Liver (tissue), 9 donors: ENCODE data around the gene DNAI1. TPM values are rescaled to one million over a fixed set of nuclear protein-coding genes. Genes with fewer than 3 reads are reported as not detected.

Source experiments
- DNase-seq: peaks from one replicate; pipeline ENCODE4 v3.0.0-alpha.2; 2017; ENCODE audit warnings: low spot score
- H3K27ac ChIP-seq, 2 donors: one replicate each; pipeline ENCODE4 v1.7.0; 2013; ENCODE audit warnings: inconsistent platforms in 2 of 2, low read length in 2 of 2, control low read depth in 1 of 2, low read depth in 1 of 2, mild to moderate bottlenecking in 1 of 2
- H3K27me3 ChIP-seq, 4 donors: one replicate each; pipeline versions ENCODE4 v1.6.1 to v1.7.0; 2013; ENCODE audit warnings: low read length in 3 of 4, inconsistent platforms in 1 of 4, mild to moderate bottlenecking in 1 of 4, moderate library complexity in 1 of 4; ENCODE audit not compliant: control insufficient read depth in 4 of 4, insufficient read depth in 4 of 4
- H3K36me3 ChIP-seq, 4 donors: one replicate each; pipeline versions ENCODE4 v1.6.1 to v1.7.0; 2013; ENCODE audit warnings: low read length in 3 of 4, mild to moderate bottlenecking in 3 of 4, low read depth in 1 of 4, moderate library complexity in 1 of 4; ENCODE audit not compliant: control insufficient read depth in 4 of 4, insufficient read depth in 3 of 4
- H3K4me1 ChIP-seq, 4 donors: one replicate each; pipeline versions ENCODE4 v1.6.1 to v1.7.0; 2013; ENCODE audit warnings: low read length in 3 of 4, mild to moderate bottlenecking in 3 of 4, moderate library complexity in 1 of 4; ENCODE audit not compliant: control insufficient read depth in 4 of 4, insufficient read depth in 4 of 4
- H3K4me3 ChIP-seq, 3 donors: one replicate each; pipeline versions ENCODE4 v1.6.1 to v1.7.0; 2013; ENCODE audit warnings: low read length in 3 of 3, control low read depth in 1 of 3, low read depth in 1 of 3, mild to moderate bottlenecking in 1 of 3
- H3K9ac ChIP-seq, 2 donors: one replicate each; pipeline ENCODE4 v1.7.0; 2013; ENCODE audit warnings: low read length in 2 of 2, mild to moderate bottlenecking in 2 of 2, moderate library complexity in 2 of 2, control low read depth in 1 of 2, low read depth in 1 of 2
- H3K9me3 ChIP-seq, 4 donors: one replicate each; pipeline versions ENCODE4 v1.6.1 to v1.7.0; 2013; ENCODE audit warnings: low read length in 3 of 4; ENCODE audit not compliant: control insufficient read depth in 4 of 4
- ATF3 ChIP-seq: IDR thresholded peaks from 2 replicates; pipeline ENCODE4 v1.6.1; 2016; ENCODE audit warnings: antibody characterized with exemption
- CTCF ChIP-seq: fragments of 150-350 bp; IDR thresholded peaks from 2 replicates; pipeline ENCODE4 v1.5.1; 2017; ENCODE audit warnings: improper control_type of control experiment, low read depth, low read length; ENCODE audit not compliant: missing input control
- EGR1 ChIP-seq, 2 donors: IDR thresholded peaks; 2 replicates each; pipeline ENCODE4 v1.6.1; 2016 to 2018; ENCODE audit warnings: antibody characterized with exemption in 2 of 2, low read depth in 2 of 2
- FOXA1 ChIP-seq: IDR thresholded peaks from 2 replicates; pipeline ENCODE4 v1.6.1; 2016; ENCODE audit warnings: antibody characterized with exemption
- FOXA2 ChIP-seq: IDR thresholded peaks from 2 replicates; pipeline ENCODE4 v1.6.1; 2016; ENCODE audit warnings: antibody characterized with exemption
- GABPA ChIP-seq, 2 donors: IDR thresholded peaks in 1 of 2; conservative IDR thresholded peaks in 1 of 2; 2 replicates each; pipeline ENCODE4 v1.6.1; 2016; ENCODE audit warnings: antibody characterized with exemption in 2 of 2, mild to moderate bottlenecking in 1 of 2, moderate library complexity in 1 of 2
- HNF4A ChIP-seq, 2 donors: conservative IDR thresholded peaks; 2 replicates each; pipeline ENCODE4 v1.6.1; 2016; ENCODE audit warnings: antibody characterized with exemption in 2 of 2, mild to moderate bottlenecking in 2 of 2
- HNF4G ChIP-seq: IDR thresholded peaks from 2 replicates; pipeline ENCODE4 v1.6.1; 2016; ENCODE audit warnings: antibody characterized with exemption
- MAX ChIP-seq: IDR thresholded peaks from 2 replicates; pipeline ENCODE4 v1.6.1; 2016; ENCODE audit warnings: antibody characterized with exemption
- NR2F2 ChIP-seq: IDR thresholded peaks from 2 replicates; pipeline ENCODE4 v1.6.1; 2016; ENCODE audit warnings: antibody characterized with exemption
- RAD21 ChIP-seq, 2 donors: IDR thresholded peaks; 2 replicates each; pipeline ENCODE4 v1.6.1; 2016; ENCODE audit warnings: antibody characterized with exemption in 2 of 2, mild to moderate bottlenecking in 2 of 2
- REST ChIP-seq: IDR thresholded peaks from 2 replicates; pipeline ENCODE4 v1.6.1; 2016; ENCODE audit warnings: antibody characterized with exemption, mild to moderate bottlenecking
- RXRA ChIP-seq, 2 donors: IDR thresholded peaks; 2 replicates each; pipeline ENCODE4 v1.6.1; 2017 to 2018; ENCODE audit warnings: antibody characterized with exemption in 2 of 2, mild to moderate bottlenecking in 1 of 2
- TAF1 ChIP-seq: conservative IDR thresholded peaks from 2 replicates; pipeline ENCODE4 v1.6.1; 2016; ENCODE audit warnings: antibody characterized with exemption, mild to moderate bottlenecking
- YY1 ChIP-seq: IDR thresholded peaks from 2 replicates; pipeline ENCODE4 v1.6.1; 2016; ENCODE audit warnings: antibody characterized with exemption, mild to moderate bottlenecking
- ZBTB33 ChIP-seq: IDR thresholded peaks from 2 replicates; pipeline ENCODE4 v1.6.1; 2016; ENCODE audit warnings: antibody characterized with exemption
- WGBS: extraction: QIAGEN DNeasy Blood & Tissue Kit; methylation state at CpG from one replicate; pipeline ENCODE4 v1.1.7; 2013; 5-methylcytosine and 5-hydroxymethylcytosine counted together
- polyA plus RNA-seq, 2 donors: library from polyadenylated mRNA; stranded (reverse) in 1 of 2; unstranded in 1 of 2; fragments of 200-250 nt in 1 of 2; fragments of >200 nt in 1 of 2; fragmentation: Nextera tagmentation in 1 of 2; extraction: Ambion mirVana in 1 of 2; gene quantifications; one replicate each; pipeline versions ENCODE4 v1.2.1 to v1.2.3, GENCODE V29; 2013 to 2015
- total RNA-seq, 2 donors: library from RNA; depleted of rRNA; stranded (reverse); fragments of >200 nt; gene quantifications; one replicate each; pipeline ENCODE4 v1.2.3, GENCODE V29; 2014
- donor health status: healthy.
- donor health status: healthy.
- donor health status: healthy.
- donor health status: healthy.
- donor health status: healthy.

The DNAI1 gene
- total and polyA plus RNA-seq, 4 donors = not detected

GRCh38 chr9:34463901-34464232 lies 5.3 kb downstream of the DNAI1 start (continued):
- TF ChIP-seq ZBTB33 = no peak
- no peak for TF ChIP-seq TAF1

GRCh38 chr9:34464571-34464970 lies 6.0 kb downstream of the DNAI1 start:
- TF ChIP-seq RXRA (IDR thresholded peaks at IDR 0.05) (no peak), HNF4A (conservative IDR thresholded peaks at IDR 0.05) (no peak), CTCF (no peak), ATF3 (no peak), FOXA2 (no peak), ZBTB33 (no peak), MAX (no peak), EGR1 (IDR thresholded peaks at IDR 0.05; ENCODE audit: low read depth in 2 of 2) (no peak), GABPA (IDR thresholded peaks at IDR 0.05 in 1 of 2, conservative IDR thresholded peaks at IDR 0.05 in 1 of 2) (no peak), NR2F2 (no peak), TAF1 (no peak), FOXA1 (no peak), REST (no peak), RAD21 (IDR thresholded peaks at IDR 0.05) (no peak), HNF4G (no peak), YY1 (no peak)
- H3K9me3 ChIP-seq = no peaks in the 10 kb centered on the region
- H3K4me3 ChIP-seq = no peak overlapping the region
- 88% methylated on average over 2 of the region's 2 CpGs for WGBS
- H3K27me3 ChIP-seq = no peaks in the 10 kb centered on the region
- H3K4me1 ChIP-seq = peaks cover 0 to 8% (median 5%) of the 10 kb centered on the region in 4 donors
- H3K36me3 ChIP-seq = no peaks in the 10 kb centered on the region
- no peak for DNase-seq
- H3K9ac ChIP-seq = no peak overlapping the region
- no peak overlapping the region for H3K27ac ChIP-seq
